Neural cell (in vitro differentiated cells): ENCODE results near the gene AOAH. TPM values are rescaled to one million over a fixed set of nuclear protein-coding genes. Genes with fewer than 3 reads are reported as not detected.

Experiments
- H2AFZ ChIP-seq: fragments of 200-600, 300-800 bp; sonication (generic), shearing (Covaris generic); 2 replicates; pipeline ENCODE4 v1.6.0; 2014; ENCODE audit warnings: low read depth, mild to moderate bottlenecking, antibody characterized with exemption, low read length, moderate library complexity
- H3F3A ChIP-seq: fragments of 200-600 bp; shearing (Covaris generic); 2 replicates; pipeline ENCODE4 v1.6.1; 2016; ENCODE audit warnings: mild to moderate bottlenecking, moderate library complexity, mixed read lengths, antibody characterized with exemption, low read length; ENCODE audit not compliant: insufficient read depth, poor library complexity, severe bottlenecking
- H3K27ac ChIP-seq: fragments of 200-600, 300-800 bp; sonication (generic), shearing (Covaris generic); 2 replicates; pipeline ENCODE4 v1.5.1; 2014; ENCODE audit warnings: mild to moderate bottlenecking, low read length, moderate library complexity
- H3K27me3 ChIP-seq: fragments of 300-800, 200-600 bp; sonication (generic), shearing (Covaris generic); 2 replicates; pipeline ENCODE4 v1.6.0; 2014; ENCODE audit warnings: mild to moderate bottlenecking, low read depth, low read length, moderate library complexity; ENCODE audit not compliant: insufficient read depth
- H3K36me3 ChIP-seq: fragments of 300-800, 200-600 bp; sonication (generic), shearing (Covaris generic); 2 replicates; pipeline ENCODE4 v1.5.1; 2014; ENCODE audit warnings: mild to moderate bottlenecking, antibody characterized with exemption, low read length, moderate library complexity; ENCODE audit not compliant: insufficient read depth
- H3K4me2 ChIP-seq: fragments of 300-800, 200-600 bp; sonication (generic), shearing (Covaris generic); 2 replicates; pipeline ENCODE4 v1.6.0; 2014; ENCODE audit warnings: mild to moderate bottlenecking, low read length
- H3K4me3 ChIP-seq: fragments of 300-800, 200-600 bp; sonication (generic), shearing (Covaris generic); 2 replicates; pipeline ENCODE4 v1.5.1; 2014; ENCODE audit warnings: mild to moderate bottlenecking, low read length, moderate library complexity
- H3K79me2 ChIP-seq: fragments of 200-600 bp; shearing (Covaris generic); replicated peaks from 2 replicates; pipeline ENCODE4 v1.6.0; 2014; ENCODE audit warnings: mild to moderate bottlenecking, low read length, moderate library complexity; ENCODE audit not compliant: insufficient read depth
- H3K9ac ChIP-seq: fragments of 300-800, 200-600 bp; sonication (generic), shearing (Covaris generic); 2 replicates; pipeline ENCODE4 v1.6.1; 2016; ENCODE audit warnings: mild to moderate bottlenecking, low read length, mixed read lengths
- H3K9me2 ChIP-seq: fragments of 200-600 bp; shearing (Covaris generic); 2 replicates; pipeline ENCODE4 v1.6.1; 2016; ENCODE audit warnings: mild to moderate bottlenecking, low read length, mixed read lengths; ENCODE audit not compliant: insufficient read depth
- H3K9me3 ChIP-seq: fragments of 200-600, 300-800 bp; sonication (generic), shearing (Covaris generic); 2 replicates; pipeline ENCODE4 v1.6.1; 2016; ENCODE audit warnings: mild to moderate bottlenecking, mixed run types, low read length, moderate library complexity, mixed read lengths
- H4K20me1 ChIP-seq: fragments of 200-600 bp; shearing (Covaris generic); 2 replicates; pipeline ENCODE4 v1.6.1; 2016; ENCODE audit warnings: mild to moderate bottlenecking, mixed run types; ENCODE audit not compliant: insufficient read depth
- CTCF ChIP-seq: fragments of 450-650 bp; IDR thresholded peaks from 2 replicates; pipeline ENCODE4 v1.5.1; 2014; ENCODE audit warnings: antibody characterized with exemption, mild to moderate bottlenecking, moderate library complexity; ENCODE audit not compliant: poor library complexity, severe bottlenecking
- EP300 ChIP-seq: fragments of 450-650 bp; conservative IDR thresholded peaks from 2 replicates; pipeline ENCODE4 v1.6.1; 2014; ENCODE audit warnings: antibody characterized with exemption, mild to moderate bottlenecking, moderate library complexity; ENCODE audit not compliant: poor library complexity, severe bottlenecking
- EZH2 ChIP-seq: fragments of 200-600, 300-800 bp; shearing (Covaris generic), sonication (generic); IDR thresholded peaks from 2 replicates; pipeline ENCODE4 v1.6.1; 2014; ENCODE audit warnings: antibody characterized with exemption, low read length, borderline replicate concordance, mild to moderate bottlenecking; ENCODE audit not compliant: insufficient read depth, poor library complexity, severe bottlenecking
- MXI1 ChIP-seq: fragments of 450-650 bp; conservative IDR thresholded peaks from 2 replicates; pipeline ENCODE4 v1.6.1; 2014; ENCODE audit warnings: antibody characterized with exemption, mild to moderate bottlenecking; ENCODE audit not compliant: poor library complexity, severe bottlenecking
- POLR2AphosphoS5 ChIP-seq: IDR thresholded peaks from 2 replicates; pipeline ENCODE4 v1.6.1; 2012
- RAD21 ChIP-seq: fragments of 450-650 bp; conservative IDR thresholded peaks from 2 replicates; pipeline ENCODE4 v1.6.1; 2014; ENCODE audit warnings: antibody characterized with exemption, mild to moderate bottlenecking, moderate library complexity
- REST ChIP-seq: IDR thresholded peaks from 2 replicates; pipeline ENCODE4 v1.6.1; 2012; ENCODE audit warnings: borderline replicate concordance
- SMC3 ChIP-seq: fragments of 450-650 bp; conservative IDR thresholded peaks from 2 replicates; pipeline ENCODE4 v1.6.1; 2014; ENCODE audit warnings: antibody characterized with exemption, mild to moderate bottlenecking, moderate library complexity; ENCODE audit not compliant: poor library complexity
- TAF1 ChIP-seq: IDR thresholded peaks from 2 replicates; pipeline ENCODE4 v1.6.1; 2012; ENCODE audit warnings: low read depth
- polyA plus RNA-seq: library from polyadenylated mRNA; depleted of rRNA; stranded (reverse); fragments of >200 nt; gene quantifications from 2 replicates; pipeline ENCODE4 v1.2.3, GENCODE V29; 2014

The AOAH gene
- polyA plus RNA-seq, 1 donor from 2014 or later, result 4.3 TPM

GRCh38 chr7:36683111-36683510, 41.2 kb downstream of the AOAH start:
- Histone ChIP-seq H3F3A (no peaks in the 10 kb centered on the region), H3K9me3 (no peaks in the 10 kb centered on the region)
- TF ChIP-seq SMC3 (no peak), MXI1 (no peak), POLR2AphosphoS5 (no peak), TAF1 (no peak), EZH2 (no peak), CTCF (no peak), EP300 (no peak), RAD21 (no peak), REST (no peak)

GRCh38 chr7:36682102-36682501, 42.2 kb downstream of the AOAH start:
- H3K9ac ChIP-seq, result no peak overlapping the region
- no peak overlapping the region for H3K4me3 ChIP-seq
- no peaks in the 10 kb centered on the region for H3K9me3 ChIP-seq
- no peaks in the 10 kb centered on the region for H3K9me2 ChIP-seq
- H3K79me2 ChIP-seq, result no peaks in the 10 kb centered on the region
- H3K27me3 ChIP-seq, result no peaks in the 10 kb centered on the region
- H3K4me2 ChIP-seq, result no peak overlapping the region
- H3K36me3 ChIP-seq, result no peaks in the 10 kb centered on the region
- H3F3A ChIP-seq, result no peaks in the 10 kb centered on the region
- TF ChIP-seq EZH2, result no peak
- no peak for TF ChIP-seq RAD21
- TF ChIP-seq MXI1, result no peak
- TF ChIP-seq CTCF, result no peak
- no peak for TF ChIP-seq POLR2AphosphoS5
- no peak for TF ChIP-seq SMC3
- no peak overlapping the region for H2AFZ ChIP-seq
- no peaks in the 10 kb centered on the region for H4K20me1 ChIP-seq
- no peak overlapping the region for H3K27ac ChIP-seq

More at GRCh38 chr7:36683111-36683510, 41.2 kb downstream of the AOAH start:
- Histone ChIP-seq H3K79me2 (no peaks in the 10 kb centered on the region), H3K9ac (no peak overlapping the region), H2AFZ (no peak overlapping the region), H3K4me3 (no peak overlapping the region), H3K27me3 (no peaks in the 10 kb centered on the region), H3K9me2 (no peaks in the 10 kb centered on the region), H3K4me2 (no peak overlapping the region), H3K36me3 (no peaks in the 10 kb centered on the region), H3K27ac (no peak overlapping the region), H4K20me1 (no peaks in the 10 kb centered on the region)
